HCT116 (cell line): Measurements from ENCODE around the gene PRDM8.

Experiments used
- EZH2 ChIP-seq: fragments of 200-600 bp; sonication (generic); IDR thresholded peaks from 2 replicates; pipeline ENCODE4 v1.6.1; 2017; ENCODE audit warnings: antibody characterized with exemption, mixed run types
- POLR2A ChIP-seq: IDR thresholded peaks from 2 replicates; pipeline ENCODE4 v1.7.0; 2011; ENCODE audit warnings: borderline replicate concordance; ENCODE audit not compliant: insufficient read depth, insufficient read length; ENCODE audit errors: extremely low read depth
- POLR2AphosphoS5 ChIP-seq: IDR thresholded peaks from 2 replicates; pipeline ENCODE4 v1.6.1; 2011; ENCODE audit warnings: mild to moderate bottlenecking, low read depth, low read length, moderate library complexity
- RAD21 ChIP-seq: IDR thresholded peaks from 2 replicates; pipeline ENCODE4 v1.6.1; 2012; ENCODE audit warnings: low read depth, mild to moderate bottlenecking
- SP1 ChIP-seq: IDR thresholded peaks from 2 replicates; pipeline ENCODE4 v1.6.1; 2012; ENCODE audit warnings: low read depth
- SRF ChIP-seq: IDR thresholded peaks from 2 replicates; pipeline ENCODE4 v1.6.1; 2012; ENCODE audit warnings: low read depth
- TCF7L2 ChIP-seq: IDR thresholded peaks from 2 replicates; pipeline ENCODE4 v1.7.0; 2011; ENCODE audit warnings: borderline replicate concordance, inconsistent platforms; ENCODE audit not compliant: insufficient read depth, insufficient read length; ENCODE audit errors: extremely low read depth
- TF ChIP-seq, protein P1 (sequence below), 3 experiments: fragments of 200-600 bp in 1 of 3; sonication (generic) in 1 of 3; IDR thresholded peaks in 2 of 3; conservative IDR thresholded peaks in 1 of 3; 2 replicates each; pipeline ENCODE4 v1.5.1; 2012 to 2017; ENCODE audit warnings: low read depth in 2 of 3, low read length in 2 of 3, antibody characterized with exemption in 1 of 3, borderline replicate concordance in 1 of 3, control low read depth in 1 of 3, mild to moderate bottlenecking in 1 of 3, mixed read lengths in 1 of 3, mixed run types in 1 of 3, moderate library complexity in 1 of 3; ENCODE audit not compliant: insufficient read depth in 1 of 3
- TF ChIP-seq, protein P2 (sequence below): IDR thresholded peaks from 2 replicates; pipeline ENCODE4 v1.6.1; 2011; ENCODE audit warnings: mild to moderate bottlenecking, low read length, moderate library complexity; ENCODE audit not compliant: insufficient replicate concordance; ENCODE audit errors: extremely low read depth
- TF ChIP-seq, protein P3 (sequence below): IDR thresholded peaks from 2 replicates; pipeline ENCODE4 v1.6.1; 2012

GRCh38 chr4:80221161-80221560 is 23.9 kb downstream of the PRDM8 start:
- TF ChIP-seq, protein P1, sequence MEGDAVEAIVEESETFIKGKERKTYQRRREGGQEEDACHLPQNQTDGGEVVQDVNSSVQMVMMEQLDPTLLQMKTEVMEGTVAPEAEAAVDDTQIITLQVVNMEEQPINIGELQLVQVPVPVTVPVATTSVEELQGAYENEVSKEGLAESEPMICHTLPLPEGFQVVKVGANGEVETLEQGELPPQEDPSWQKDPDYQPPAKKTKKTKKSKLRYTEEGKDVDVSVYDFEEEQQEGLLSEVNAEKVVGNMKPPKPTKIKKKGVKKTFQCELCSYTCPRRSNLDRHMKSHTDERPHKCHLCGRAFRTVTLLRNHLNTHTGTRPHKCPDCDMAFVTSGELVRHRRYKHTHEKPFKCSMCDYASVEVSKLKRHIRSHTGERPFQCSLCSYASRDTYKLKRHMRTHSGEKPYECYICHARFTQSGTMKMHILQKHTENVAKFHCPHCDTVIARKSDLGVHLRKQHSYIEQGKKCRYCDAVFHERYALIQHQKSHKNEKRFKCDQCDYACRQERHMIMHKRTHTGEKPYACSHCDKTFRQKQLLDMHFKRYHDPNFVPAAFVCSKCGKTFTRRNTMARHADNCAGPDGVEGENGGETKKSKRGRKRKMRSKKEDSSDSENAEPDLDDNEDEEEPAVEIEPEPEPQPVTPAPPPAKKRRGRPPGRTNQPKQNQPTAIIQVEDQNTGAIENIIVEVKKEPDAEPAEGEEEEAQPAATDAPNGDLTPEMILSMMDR (IDR thresholded peaks at IDR 0.05 in 2 of 3, conservative IDR thresholded peaks at IDR 0.05 in 1 of 3; ENCODE audit: borderline replicate concordance in 1 of 3, insufficient read depth in 1 of 3, low read depth in 2 of 3, low read length in 2 of 3): peak in 2 of 3 experiments; percentile 19 to 20; a peak in 2 of 6 replicates
- TF ChIP-seq POLR2AphosphoS5 (no peak), EZH2 (no peak), SRF (no peak), RAD21 (0 out of 2 replicates have a peak, but pooled peaks have one; percentile 26), SP1 (no peak), TCF7L2 (no peak), POLR2A (no peak)
- TF ChIP-seq, protein P2, sequence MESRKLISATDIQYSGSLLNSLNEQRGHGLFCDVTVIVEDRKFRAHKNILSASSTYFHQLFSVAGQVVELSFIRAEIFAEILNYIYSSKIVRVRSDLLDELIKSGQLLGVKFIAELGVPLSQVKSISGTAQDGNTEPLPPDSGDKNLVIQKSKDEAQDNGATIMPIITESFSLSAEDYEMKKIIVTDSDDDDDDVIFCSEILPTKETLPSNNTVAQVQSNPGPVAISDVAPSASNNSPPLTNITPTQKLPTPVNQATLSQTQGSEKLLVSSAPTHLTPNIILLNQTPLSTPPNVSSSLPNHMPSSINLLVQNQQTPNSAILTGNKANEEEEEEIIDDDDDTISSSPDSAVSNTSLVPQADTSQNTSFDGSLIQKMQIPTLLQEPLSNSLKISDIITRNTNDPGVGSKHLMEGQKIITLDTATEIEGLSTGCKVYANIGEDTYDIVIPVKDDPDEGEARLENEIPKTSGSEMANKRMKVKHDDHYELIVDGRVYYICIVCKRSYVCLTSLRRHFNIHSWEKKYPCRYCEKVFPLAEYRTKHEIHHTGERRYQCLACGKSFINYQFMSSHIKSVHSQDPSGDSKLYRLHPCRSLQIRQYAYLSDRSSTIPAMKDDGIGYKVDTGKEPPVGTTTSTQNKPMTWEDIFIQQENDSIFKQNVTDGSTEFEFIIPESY: no peak
- TF ChIP-seq, protein P3, sequence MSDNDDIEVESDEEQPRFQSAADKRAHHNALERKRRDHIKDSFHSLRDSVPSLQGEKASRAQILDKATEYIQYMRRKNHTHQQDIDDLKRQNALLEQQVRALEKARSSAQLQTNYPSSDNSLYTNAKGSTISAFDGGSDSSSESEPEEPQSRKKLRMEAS: no peak
